Fibroblast of lung (primary cell): ENCODE data around the gene COL27A1. TPM values are rescaled to one million over a fixed set of nuclear protein-coding genes. Genes with fewer than 3 reads are reported as not detected.

Source experiments
- DNase-seq, 2 donors: peaks; one replicate each; pipeline versions ENCODE4 v3.0.0 to v3.0.0-alpha.2; 2010; ENCODE audit warnings: low read depth in 2 of 2
- H2AFZ ChIP-seq: 2 replicates; pipeline ENCODE4 v1.5.1; 2012; ENCODE audit warnings: low read length, control low read depth, inconsistent platforms
- H3K27ac ChIP-seq: 2 replicates; pipeline ENCODE4 v1.5.1; 2011; ENCODE audit warnings: low read length, control low read depth; ENCODE audit not compliant: insufficient read depth
- H3K27me3 ChIP-seq: 2 replicates; pipeline ENCODE4 v1.5.1; 2011; ENCODE audit warnings: mild to moderate bottlenecking, low read length; ENCODE audit not compliant: control insufficient read depth, insufficient read depth
- H3K36me3 ChIP-seq: 2 replicates; pipeline ENCODE4 v1.5.1; 2011; ENCODE audit warnings: low read length; ENCODE audit not compliant: control insufficient read depth, insufficient read depth
- H3K4me1 ChIP-seq: 2 replicates; pipeline ENCODE4 v1.5.1; 2011; ENCODE audit warnings: low read length; ENCODE audit not compliant: control insufficient read depth, insufficient read depth; ENCODE audit errors: extremely low read depth
- H3K4me2 ChIP-seq: 2 replicates; pipeline ENCODE4 v1.5.1; 2011; ENCODE audit warnings: low read length, control low read depth; ENCODE audit not compliant: insufficient read depth; ENCODE audit errors: extremely low read depth
- H3K4me3 ChIP-seq, 4 experiments: fragments of 200-600 bp in 1 of 4; sonication (generic) in 1 of 4; replicated peaks in 1 of 4; 2 replicates each; pipeline ENCODE4 v1.5.1; 2011 to 2016; ENCODE audit warnings: low read length in 4 of 4, low read depth in 3 of 4, mild to moderate bottlenecking in 3 of 4, control low read depth in 2 of 4, inconsistent platforms in 1 of 4, mixed read lengths in 1 of 4; ENCODE audit not compliant: insufficient read depth in 1 of 4; ENCODE audit errors: control extremely low read depth in 1 of 4
- H3K79me2 ChIP-seq: 2 replicates; pipeline ENCODE4 v1.5.1; 2012; ENCODE audit warnings: mild to moderate bottlenecking, low read length, inconsistent platforms; ENCODE audit not compliant: control insufficient read depth, insufficient read depth
- H3K9ac ChIP-seq: 2 replicates; pipeline ENCODE4 v1.5.1; 2011; ENCODE audit warnings: mild to moderate bottlenecking, low read length, control low read depth; ENCODE audit not compliant: insufficient read depth
- H3K9me3 ChIP-seq: 2 replicates; pipeline ENCODE4 v1.5.1; 2012; ENCODE audit warnings: low read depth, low read length; ENCODE audit not compliant: control insufficient read depth, insufficient read depth
- H4K20me1 ChIP-seq: 2 replicates; pipeline ENCODE4 v1.5.1; 2011; ENCODE audit warnings: low read length; ENCODE audit not compliant: control insufficient read depth, insufficient read depth; ENCODE audit errors: extremely low read depth
- EZH2 ChIP-seq: IDR thresholded peaks from 2 replicates; pipeline ENCODE4 v1.5.1; 2012; ENCODE audit warnings: low read length, control low read depth, mild to moderate bottlenecking; ENCODE audit errors: missing control alignments
- polyA plus RNA-seq, 2 donors: library from polyadenylated mRNA; depleted of rRNA in 1 of 2; stranded (reverse) in 1 of 2; unstranded in 1 of 2; fragments of >200 nt; gene quantifications; 2 replicates each; pipeline ENCODE4 v1.2.1, GENCODE V29; 2011 to 2012; ENCODE audit warnings: missing spikeins in 1 of 2
- total RNA-seq: library from RNA; depleted of rRNA; stranded (reverse); fragments of >200 nt; gene quantifications from 2 replicates; pipeline ENCODE4 v1.2.1, GENCODE V29; 2014
- TF ChIP-seq, protein P1 (sequence below), 2 donors: IDR thresholded peaks in 1 of 2; conservative IDR thresholded peaks in 1 of 2; 1 replicate in 1 of 2; 2 replicates in 1 of 2; pipeline ENCODE4 v1.5.1; 2011 to 2012; ENCODE audit warnings: low read length in 2 of 2, control low read depth in 1 of 2, inconsistent platforms in 1 of 2, low read depth in 1 of 2, mild to moderate bottlenecking in 1 of 2

The COL27A1 gene
- total and polyA plus RNA-seq, 2 donors (not counting 1 experiment from before 2014, with no cell fraction given): 2.4 to 5.4 TPM

DNA sequence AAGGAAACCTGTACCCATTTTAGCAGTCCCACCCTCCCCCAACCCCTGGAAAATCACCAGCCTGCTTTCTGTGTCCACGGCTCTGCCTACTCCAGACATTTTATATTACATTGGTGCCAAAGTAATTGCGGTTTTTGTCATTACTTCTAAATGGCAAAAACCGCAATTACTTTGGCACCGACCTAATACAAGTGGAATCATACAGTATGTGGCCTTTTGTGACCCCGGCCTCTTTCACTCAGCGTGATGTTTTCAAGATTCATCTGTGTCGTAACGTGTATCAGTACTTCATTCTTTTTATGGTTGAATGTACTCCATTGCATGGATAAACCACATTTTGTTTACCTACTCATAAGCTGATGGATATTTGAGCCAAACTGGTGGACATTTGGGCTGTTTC is 157.8 kb downstream of the COL27A1 start:
- Histone ChIP-seq H3K4me1 (no peaks in the 10 kb centered on the region), H3K27ac (no peak overlapping the region), H4K20me1 (no peaks in the 10 kb centered on the region), H3K27me3 (peaks cover 2% of the 10 kb centered on the region), H3K4me2 (no peak overlapping the region), H3K9me3 (no peaks in the 10 kb centered on the region), H3K4me3 (no peak overlapping the region), H2AFZ (no peak overlapping the region), H3K36me3 (no peaks in the 10 kb centered on the region), H3K79me2 (no peaks in the 10 kb centered on the region), H3K9ac (no peak overlapping the region)
- no peak for DNase-seq
- TF ChIP-seq, protein P1, sequence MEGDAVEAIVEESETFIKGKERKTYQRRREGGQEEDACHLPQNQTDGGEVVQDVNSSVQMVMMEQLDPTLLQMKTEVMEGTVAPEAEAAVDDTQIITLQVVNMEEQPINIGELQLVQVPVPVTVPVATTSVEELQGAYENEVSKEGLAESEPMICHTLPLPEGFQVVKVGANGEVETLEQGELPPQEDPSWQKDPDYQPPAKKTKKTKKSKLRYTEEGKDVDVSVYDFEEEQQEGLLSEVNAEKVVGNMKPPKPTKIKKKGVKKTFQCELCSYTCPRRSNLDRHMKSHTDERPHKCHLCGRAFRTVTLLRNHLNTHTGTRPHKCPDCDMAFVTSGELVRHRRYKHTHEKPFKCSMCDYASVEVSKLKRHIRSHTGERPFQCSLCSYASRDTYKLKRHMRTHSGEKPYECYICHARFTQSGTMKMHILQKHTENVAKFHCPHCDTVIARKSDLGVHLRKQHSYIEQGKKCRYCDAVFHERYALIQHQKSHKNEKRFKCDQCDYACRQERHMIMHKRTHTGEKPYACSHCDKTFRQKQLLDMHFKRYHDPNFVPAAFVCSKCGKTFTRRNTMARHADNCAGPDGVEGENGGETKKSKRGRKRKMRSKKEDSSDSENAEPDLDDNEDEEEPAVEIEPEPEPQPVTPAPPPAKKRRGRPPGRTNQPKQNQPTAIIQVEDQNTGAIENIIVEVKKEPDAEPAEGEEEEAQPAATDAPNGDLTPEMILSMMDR (conservative IDR thresholded peaks at IDR 0.05 in 1 of 2, IDR thresholded peaks at IDR 0.05 in 1 of 2; ENCODE audit: low read depth in 1 of 2, low read length in 2 of 2): no peak
- no peak for TF ChIP-seq EZH2

DNA sequence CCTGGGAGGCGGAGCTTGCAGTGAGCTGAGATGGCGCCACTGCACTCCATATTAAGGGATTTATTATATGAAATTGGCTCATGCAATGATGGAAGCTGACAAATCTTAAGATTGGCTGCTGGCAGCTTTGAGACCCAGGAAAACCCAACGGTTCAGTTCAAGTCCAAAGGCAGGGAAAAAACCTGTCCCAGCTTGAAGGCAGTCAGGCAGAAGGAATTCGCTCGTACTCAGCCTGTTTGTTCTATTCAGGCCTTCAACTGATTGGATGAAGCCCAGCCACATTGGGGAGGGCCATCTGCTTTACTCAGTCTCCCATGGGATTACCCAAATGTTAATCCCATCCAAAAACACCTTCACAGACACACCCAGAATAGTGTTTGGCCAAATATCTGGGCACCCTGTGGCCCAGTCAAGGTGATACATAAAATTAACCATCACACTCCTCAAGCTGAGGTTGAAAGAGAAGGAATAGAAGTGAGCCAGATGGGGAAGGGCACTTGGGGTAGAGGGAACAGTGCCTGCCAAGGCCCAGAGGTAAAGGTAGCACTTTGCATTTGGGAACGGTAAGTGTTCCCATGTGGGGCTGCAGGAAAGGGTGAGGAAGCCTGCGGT is 159.0 kb downstream of the COL27A1 start:
- Histone ChIP-seq H4K20me1 (no peaks in the 10 kb centered on the region), H3K36me3 (no peaks in the 10 kb centered on the region), H3K27ac (no peak overlapping the region), H3K9me3 (no peaks in the 10 kb centered on the region), H3K27me3 (peaks cover 5% of the 10 kb centered on the region), H3K4me1 (no peaks in the 10 kb centered on the region), H3K9ac (no peak overlapping the region), H3K4me2 (no peak overlapping the region), H2AFZ (no peak overlapping the region), H3K79me2 (no peaks in the 10 kb centered on the region), H3K4me3 (no peak overlapping the region)
- DNase-seq: no peak
- no peak for TF ChIP-seq EZH2
- TF ChIP-seq, protein P1 (conservative IDR thresholded peaks at IDR 0.05 in 1 of 2, IDR thresholded peaks at IDR 0.05 in 1 of 2; ENCODE audit: low read depth in 1 of 2, low read length in 2 of 2): no peak

GRCh38 chr9:114314881-114315722 is 159.8 kb downstream of the COL27A1 start:
- TF ChIP-seq, protein P1 (conservative IDR thresholded peaks at IDR 0.05 in 1 of 2, IDR thresholded peaks at IDR 0.05 in 1 of 2; ENCODE audit: low read depth in 1 of 2, low read length in 2 of 2): no peak
- no peak for TF ChIP-seq EZH2
- Histone ChIP-seq H2AFZ (no peak overlapping the region), H3K4me2 (no peak overlapping the region), H3K36me3 (no peaks in the 10 kb centered on the region), H3K79me2 (no peaks in the 10 kb centered on the region), H3K4me1 (no peaks in the 10 kb centered on the region), H3K9ac (no peak overlapping the region), H4K20me1 (no peaks in the 10 kb centered on the region), H3K4me3 (no peak overlapping the region), H3K27me3 (peaks cover 5% of the 10 kb centered on the region), H3K27ac (no peak overlapping the region), H3K9me3 (no peaks in the 10 kb centered on the region)
- no peak for DNase-seq
